Stimulated activated naive CD4-positive, alpha-beta T cell (primary cell): ENCODE data around the gene NUP205.
"Not testable (repeated sequence)": the region's sequence is repeated elsewhere in the genome, so short reads cannot be mapped to it uniquely, and the experiment has no call there.

Experiments
- DNase-seq, 6 experiments: peaks; one replicate each; lab custom pipeline; 2025; lab: John Stamatoyannopoulos, UW

The NUP205 gene

DNA sequence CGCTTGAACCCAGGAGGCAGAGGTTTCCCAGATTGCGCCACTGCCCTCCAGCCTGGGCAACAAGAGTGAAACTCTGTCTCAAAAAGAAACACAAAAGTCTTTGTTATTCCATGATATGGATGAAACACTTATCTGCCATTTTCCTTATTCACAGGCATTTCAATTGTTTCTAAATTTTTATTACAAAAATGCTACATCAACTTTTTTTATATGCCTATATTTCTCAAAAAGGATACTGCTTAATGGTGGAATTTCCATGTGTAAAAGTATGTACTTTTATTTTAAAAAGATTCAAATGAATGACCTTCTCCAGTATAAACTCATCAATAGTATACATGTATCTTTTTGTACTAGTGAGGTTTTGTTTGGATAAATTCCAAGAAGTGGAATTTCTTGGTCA is 62.7 kb downstream of the NUP205 start:
- DNase-seq, result no peak

DNA sequence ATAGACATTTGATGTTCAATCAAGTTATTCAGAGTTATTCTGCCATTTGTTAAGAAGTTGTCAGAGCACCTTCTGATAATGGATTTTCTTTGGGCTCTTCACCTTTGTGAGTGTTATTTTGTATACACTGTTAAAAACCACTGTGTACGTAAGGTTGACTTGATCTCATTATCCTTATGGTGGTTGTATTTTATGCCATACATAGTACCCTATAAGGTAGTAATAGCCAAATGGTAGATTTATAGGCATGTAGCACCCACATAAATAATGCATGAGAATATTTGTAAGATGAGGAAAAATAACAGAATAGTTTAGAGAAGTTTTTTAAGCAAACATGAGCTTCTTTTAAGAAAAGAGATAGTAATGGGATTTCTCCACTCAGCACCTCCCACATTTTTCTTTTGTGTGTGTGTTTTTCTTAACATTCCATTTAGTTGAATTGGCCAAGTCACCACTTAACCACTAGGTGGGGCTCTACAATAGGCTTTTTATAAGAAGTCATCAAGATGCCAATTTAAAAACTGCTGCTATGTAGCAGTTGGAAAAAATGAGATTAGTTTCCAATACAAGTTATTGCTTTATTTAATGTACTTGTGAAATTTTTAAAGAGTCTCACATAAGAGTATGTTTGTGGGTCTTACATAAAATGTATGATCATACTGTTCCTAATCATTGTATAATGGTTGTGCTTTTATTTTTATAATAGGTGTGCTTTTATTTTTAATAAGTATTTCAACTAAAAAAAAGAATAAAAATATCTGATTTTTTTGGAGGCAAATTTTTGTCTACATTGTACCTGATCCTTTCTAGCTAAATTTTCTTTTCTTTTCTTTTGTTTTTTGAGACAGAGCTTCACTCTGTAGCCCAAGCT is 63.5 kb downstream of the NUP205 start:
- DNase-seq, result peak in 3 of 6 experiments; percentile 4 to 38 (median 23)

DNA sequence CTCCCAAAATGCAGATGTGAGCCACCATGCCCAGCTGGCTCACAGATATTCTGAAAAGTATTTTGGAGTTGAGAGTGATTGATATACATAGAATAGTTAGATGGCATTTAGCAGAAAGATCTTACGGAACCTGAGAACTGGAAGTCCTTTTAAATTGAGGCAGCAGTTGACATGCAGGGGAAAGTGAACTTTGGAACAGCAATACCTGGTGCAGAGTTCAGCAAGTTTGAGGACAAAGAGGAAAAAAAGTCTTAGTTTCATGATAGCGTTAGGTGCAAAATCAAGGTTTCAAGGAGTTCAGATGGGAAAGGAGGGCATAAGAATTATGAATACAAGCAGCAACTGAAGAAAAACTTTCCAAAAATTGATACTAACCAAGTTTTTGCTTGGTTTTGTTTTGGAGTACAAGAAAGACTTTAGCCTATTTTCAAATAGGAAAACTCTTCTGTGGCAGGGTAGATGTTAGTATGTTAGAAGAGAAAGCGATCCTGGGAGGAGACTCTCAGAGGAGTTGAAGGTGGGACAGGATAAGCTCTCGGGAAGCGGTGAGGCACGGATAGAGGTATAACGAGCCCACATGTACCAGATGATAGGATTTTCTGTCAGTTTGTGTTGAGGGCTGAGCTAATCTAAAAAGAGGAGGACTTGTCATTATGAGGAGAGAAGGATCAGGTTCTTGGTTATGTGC is 76.6 kb downstream of the NUP205 start:
- DNase-seq, result no peak

DNA sequence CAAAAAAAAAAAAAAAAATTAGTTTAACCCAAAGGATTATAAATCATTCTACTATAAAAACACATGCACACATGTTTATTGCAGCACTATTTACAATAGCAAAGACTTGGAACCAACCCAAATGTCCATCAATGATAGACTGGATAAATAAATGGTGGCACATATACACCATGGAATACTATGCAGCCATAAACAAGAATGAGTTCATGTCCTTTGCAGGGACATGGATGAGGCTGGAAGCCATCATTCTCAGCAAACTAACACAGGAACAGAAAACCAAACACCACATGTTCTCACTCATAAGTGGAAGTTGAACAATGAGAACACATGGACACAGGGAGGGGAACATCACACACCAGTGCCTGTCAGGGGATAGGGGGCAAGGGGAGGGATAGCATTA is 82.0 kb downstream of the NUP205 start:
- DNase-seq, result not testable (repeated sequence)

- no peak for DNase-seq
Observed at GRCh38 chr7:135644154-135644553, 86.4 kb downstream of the NUP205 start.

DNA sequence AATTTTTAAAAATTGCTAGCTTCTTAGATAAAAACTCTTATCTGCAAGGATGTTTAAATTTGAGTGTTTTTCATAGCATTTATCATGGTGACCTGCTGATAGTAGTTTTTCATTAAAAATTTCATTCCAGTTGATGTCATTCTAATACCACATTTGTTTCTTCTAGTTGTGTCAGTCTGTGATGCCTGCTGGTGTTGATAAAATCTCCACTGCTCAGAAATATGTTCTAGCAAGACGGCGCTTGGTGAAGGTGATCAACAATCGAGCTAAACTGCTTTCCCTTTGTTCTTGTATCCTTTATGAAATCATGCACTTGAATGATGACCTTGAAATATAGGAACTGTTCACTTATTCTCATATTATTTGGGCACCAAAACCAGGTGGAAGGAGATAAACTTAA is 87.0 kb downstream of the NUP205 start:
- DNase-seq, result no peak

DNA sequence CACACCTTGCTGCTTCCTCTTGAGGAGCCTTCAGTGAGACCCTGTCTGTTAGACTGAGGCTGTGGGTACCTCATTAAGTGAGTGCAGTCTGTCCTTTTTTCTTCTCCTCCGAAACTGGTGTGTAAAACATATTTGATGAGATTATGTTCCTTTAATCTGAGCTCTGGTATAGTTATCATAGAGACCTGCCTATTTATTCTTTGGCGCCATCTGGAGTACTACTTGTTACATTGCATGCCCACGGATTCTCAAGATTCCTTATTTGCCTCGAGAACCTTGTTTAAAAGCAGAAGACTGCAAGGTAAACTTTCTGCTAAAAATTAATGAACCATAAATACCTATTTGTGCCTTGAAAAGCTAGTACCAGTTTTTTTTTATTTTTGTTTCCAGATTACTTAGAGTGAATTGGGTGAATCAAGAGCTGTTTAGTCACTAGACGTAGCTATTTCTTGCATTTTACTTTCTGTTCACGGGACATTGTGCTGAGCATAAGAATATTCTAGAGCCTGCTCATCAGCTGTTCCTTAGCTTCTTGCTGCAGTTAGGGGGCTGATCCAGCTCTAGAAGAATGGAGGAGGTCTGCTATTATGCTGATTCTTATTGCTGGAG is 87.7 kb downstream of the NUP205 start:
- DNase-seq, result peak in 2 of 6 experiments; percentile 43 to 48

- no peak for DNase-seq
Observed at GRCh38 chr7:135647755-135648154, 90.0 kb downstream of the NUP205 start.

GRCh38 chr7:135648235-135648634 is 90.5 kb downstream of the NUP205 start:
- no peak for DNase-seq

- DNase-seq, result no peak
Observed at GRCh38 chr7:135650831-135651573, 93.3 kb downstream of the NUP205 start.

DNA sequence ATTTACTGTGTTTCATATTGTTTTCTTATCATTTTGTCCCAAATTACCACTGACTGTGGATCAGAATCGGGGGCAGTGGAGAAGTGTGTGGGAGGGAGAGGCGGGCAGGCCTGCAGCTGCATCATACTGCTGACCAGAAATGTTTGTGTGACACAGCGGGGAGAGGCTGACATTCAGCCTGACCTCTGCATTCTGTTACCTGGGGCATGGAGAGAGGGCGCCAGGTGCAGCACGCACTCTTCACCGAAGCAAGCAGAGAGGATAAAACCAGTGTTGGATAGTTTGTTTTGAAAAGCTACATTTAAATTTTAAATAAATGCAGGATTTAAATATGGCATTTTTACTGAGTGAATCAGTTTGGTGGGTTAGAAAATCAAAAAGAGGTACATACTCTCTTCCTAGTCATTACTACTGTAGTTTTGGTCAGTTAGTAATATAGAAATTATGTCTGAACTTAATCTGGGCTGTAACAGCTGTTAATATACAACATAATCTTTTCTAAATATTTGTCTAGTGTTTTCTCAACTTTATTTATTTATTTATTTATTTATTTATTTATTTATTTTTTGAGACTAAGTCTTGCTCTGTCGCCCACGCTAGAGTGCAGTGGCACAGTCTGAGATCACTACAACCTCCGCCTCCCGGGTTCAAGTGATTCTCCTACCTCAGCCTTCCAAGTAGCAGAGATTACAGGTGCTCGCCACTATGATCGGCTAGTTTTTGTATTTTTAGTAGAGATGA is 95.8 kb downstream of the NUP205 start:
- no peak for DNase-seq

DNA sequence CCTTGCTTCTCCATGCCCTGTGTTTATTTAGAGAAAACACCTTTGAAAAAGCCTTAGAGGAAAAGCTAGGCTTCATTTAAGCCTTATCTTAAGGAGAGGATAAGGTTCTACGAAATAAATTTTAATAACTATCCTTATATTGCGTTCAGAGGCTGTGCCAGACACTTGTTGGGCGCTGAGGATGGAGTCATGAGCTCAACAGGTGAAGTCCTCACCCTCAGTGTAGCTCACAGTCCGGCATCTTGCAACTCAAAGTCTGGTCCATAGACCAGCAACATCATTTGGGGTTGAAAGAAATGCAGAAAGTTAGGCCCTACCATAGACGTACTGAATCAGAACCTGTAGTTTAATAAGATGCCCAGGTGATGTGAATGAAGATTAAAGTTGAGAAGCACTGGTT is 100.8 kb downstream of the NUP205 start:
- DNase-seq, result no peak

GRCh38 chr7:135659159-135659846 is 101.6 kb downstream of the NUP205 start:
- no peak for DNase-seq

GRCh38 chr7:135661311-135662122 is 103.8 kb downstream of the NUP205 start:
- no peak for DNase-seq

DNA sequence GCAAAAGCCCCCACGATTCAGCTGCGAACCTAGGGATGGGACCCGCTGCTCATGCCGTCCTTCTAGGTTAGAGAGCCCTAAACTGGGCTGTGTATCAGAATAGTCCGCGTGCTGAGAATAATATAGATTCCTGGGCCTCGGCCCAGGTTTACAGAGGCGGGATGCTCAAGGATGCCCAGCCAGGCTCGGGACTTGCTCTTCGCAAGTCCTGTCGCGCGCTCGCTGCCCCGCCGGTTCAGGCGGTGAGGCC is 104.3 kb downstream of the NUP205 start:
- DNase-seq, result no peak

DNA sequence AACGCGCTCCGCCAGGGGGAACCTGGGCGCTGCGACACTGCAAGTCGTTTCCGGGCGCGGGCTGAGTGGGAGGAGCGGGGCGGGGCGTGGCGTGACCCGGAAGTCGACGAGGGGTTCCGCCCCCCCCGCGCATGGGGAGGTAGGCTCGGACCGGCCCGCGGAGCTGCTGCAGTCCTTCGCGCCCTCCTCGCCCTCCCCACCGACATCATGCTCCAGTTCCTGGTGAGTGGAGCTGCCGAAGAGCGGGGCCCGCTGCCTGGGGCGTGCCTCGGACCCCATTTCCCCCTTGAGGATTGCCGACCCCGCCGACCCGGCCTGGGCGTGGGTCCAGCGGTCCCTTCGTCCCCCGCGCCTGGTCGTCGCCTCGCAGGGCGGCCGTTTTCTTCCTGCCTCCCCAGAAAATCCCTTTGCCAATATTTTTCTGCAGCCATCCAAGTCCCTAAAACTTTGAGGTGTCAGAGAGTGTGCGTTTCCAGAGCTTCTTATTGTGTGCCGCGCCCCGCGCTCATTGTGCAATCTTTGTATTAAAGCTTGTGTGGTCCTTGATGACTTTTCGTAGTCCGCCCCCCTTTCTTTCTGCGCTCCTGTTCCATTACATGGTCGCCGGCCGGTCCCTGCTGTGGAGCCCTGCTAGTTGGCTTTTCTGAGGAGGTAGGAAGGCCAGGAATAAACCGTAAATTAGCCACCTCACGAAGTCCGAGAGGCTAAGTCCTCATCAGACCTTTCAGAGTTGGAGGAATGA is 104.8 kb downstream of the NUP205 start, which contains the start of gene STMP1:
Gene STMP1 (plus strand): TSS at position 142 of the 742 bp plus-strand sequence.
- DNase-seq, result peak; percentile 86 to 93 (median 93)

GRCh38 chr7:135664046-135664589 is 106.4 kb downstream of the NUP205 start:
- DNase-seq, result peak in 1 of 6 experiments; percentile 1

DNA sequence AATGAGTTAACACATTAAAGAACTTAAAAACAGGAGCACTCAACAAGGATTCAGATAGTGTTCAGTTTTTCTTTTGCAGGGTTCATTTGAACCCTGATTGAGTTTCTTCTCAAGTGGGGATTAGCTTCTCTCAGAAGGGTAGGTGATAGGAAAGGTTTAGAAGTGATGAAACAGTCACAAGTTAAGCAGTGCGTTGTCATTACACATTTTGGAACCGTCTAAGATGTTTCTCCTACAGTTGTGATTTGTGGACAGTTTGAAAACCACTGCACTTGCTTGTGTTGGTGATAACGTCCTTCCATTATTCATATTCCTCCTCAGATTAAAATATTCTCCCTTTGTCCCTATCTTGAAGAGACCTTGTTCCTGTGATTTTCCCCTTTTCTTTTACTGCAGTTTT is 107.3 kb downstream of the NUP205 start:
- DNase-seq, result no peak

DNA sequence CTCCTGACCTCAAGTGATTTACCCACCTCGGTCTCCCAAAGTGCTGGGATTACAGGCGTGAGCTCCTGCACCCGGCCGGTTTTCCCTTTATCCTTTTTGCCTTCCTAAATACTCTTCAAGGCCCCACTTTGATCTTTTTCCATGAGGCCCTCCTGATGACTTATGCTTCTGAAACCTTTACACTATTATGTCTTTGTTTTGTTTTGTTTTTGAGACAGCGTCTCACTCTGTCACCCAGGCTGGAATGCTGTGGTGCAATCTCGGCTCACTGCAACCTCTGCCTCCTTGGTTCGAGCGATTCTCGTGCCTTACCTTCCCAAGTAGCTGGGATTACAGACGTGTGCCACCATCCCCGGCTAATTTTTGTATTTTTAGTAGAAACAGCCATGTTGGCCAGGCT is 108.4 kb downstream of the NUP205 start:
- DNase-seq, result no peak
